ENCODE data around the gene AASDH. TPM values are rescaled to one million over a fixed set of nuclear protein-coding genes. Genes with fewer than 3 reads are reported as not detected.

The AASDH gene
- polyA plus RNA-seq, 2 of the 4 experiments (the other 2 are of a cell fraction) = 4.8 to 12.2 TPM

DNA sequence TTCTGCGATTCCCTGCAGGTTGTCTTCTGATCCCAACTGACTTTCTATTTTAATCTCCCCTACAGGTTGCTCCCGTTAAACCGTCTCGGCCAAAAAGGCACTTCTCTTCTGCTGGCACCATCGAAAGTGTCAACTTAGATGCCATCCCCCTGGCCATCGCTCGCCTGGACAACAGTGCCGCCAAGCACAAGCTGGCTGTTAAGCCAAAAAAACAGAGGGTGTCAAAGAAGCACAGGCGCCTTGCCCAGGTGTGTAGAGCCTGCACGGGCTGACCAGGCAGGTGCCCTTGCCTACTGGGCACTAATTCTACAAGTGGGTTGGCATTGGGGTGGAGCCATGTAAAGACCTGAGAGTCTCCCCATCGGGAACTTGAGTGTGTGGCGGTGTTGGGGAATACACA, 74.2 kb downstream of the AASDH start:
- Histone ChIP-seq H3K4me3 (no peak overlapping the region), H3K27ac (no peak overlapping the region), H3K4me1 (no peaks in the 10 kb centered on the region), H3K4me2 (no peak overlapping the region), H3K9me3 (no peaks in the 10 kb centered on the region)
- TF ChIP-seq, protein P1, sequence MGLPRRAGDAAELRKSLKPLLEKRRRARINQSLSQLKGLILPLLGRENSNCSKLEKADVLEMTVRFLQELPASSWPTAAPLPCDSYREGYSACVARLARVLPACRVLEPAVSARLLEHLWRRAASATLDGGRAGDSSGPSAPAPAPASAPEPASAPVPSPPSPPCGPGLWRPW (IDR thresholded peaks at IDR 0.05) = no peak
- no peak for TF ChIP-seq HOXB5 (CRISPR knock-in tag; IDR thresholded peaks at IDR 0.05)
- TF ChIP-seq, protein P2, sequence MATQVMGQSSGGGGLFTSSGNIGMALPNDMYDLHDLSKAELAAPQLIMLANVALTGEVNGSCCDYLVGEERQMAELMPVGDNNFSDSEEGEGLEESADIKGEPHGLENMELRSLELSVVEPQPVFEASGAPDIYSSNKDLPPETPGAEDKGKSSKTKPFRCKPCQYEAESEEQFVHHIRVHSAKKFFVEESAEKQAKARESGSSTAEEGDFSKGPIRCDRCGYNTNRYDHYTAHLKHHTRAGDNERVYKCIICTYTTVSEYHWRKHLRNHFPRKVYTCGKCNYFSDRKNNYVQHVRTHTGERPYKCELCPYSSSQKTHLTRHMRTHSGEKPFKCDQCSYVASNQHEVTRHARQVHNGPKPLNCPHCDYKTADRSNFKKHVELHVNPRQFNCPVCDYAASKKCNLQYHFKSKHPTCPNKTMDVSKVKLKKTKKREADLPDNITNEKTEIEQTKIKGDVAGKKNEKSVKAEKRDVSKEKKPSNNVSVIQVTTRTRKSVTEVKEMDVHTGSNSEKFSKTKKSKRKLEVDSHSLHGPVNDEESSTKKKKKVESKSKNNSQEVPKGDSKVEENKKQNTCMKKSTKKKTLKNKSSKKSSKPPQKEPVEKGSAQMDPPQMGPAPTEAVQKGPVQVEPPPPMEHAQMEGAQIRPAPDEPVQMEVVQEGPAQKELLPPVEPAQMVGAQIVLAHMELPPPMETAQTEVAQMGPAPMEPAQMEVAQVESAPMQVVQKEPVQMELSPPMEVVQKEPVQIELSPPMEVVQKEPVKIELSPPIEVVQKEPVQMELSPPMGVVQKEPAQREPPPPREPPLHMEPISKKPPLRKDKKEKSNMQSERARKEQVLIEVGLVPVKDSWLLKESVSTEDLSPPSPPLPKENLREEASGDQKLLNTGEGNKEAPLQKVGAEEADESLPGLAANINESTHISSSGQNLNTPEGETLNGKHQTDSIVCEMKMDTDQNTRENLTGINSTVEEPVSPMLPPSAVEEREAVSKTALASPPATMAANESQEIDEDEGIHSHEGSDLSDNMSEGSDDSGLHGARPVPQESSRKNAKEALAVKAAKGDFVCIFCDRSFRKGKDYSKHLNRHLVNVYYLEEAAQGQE (IDR thresholded peaks at IDR 0.05) = no peak
- no peak for TF ChIP-seq EP300 (IDR thresholded peaks at IDR 0.05)
- no peak for TF ChIP-seq SMC3 (IDR thresholded peaks at IDR 0.05)
- TF ChIP-seq NPAS2 (CRISPR knock-in tag; IDR thresholded peaks at IDR 0.05; ENCODE audit: borderline replicate concordance) = no peak
- no peak for TF ChIP-seq POLR2A (IDR thresholded peaks at IDR 0.05; ENCODE audit: low read length)
- no peak for TF ChIP-seq RCOR1 (IDR thresholded peaks at IDR 0.05; ENCODE audit: low read depth, low read length)
- no peak for TF ChIP-seq MAZ (IDR thresholded peaks at IDR 0.05; ENCODE audit: borderline replicate concordance, low read depth, low read length)
- TF ChIP-seq, protein P3, sequence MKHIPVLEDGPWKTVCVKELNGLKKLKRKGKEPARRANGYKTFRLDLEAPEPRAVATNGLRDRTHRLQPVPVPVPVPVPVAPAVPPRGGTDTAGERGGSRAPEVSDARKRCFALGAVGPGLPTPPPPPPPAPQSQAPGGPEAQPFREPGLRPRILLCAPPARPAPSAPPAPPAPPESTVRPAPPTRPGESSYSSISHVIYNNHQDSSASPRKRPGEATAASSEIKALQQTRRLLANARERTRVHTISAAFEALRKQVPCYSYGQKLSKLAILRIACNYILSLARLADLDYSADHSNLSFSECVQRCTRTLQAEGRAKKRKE (CRISPR knock-in tag; IDR thresholded peaks at IDR 0.05; ENCODE audit: low read depth) = no peak
- TF ChIP-seq NFE2L2 (conservative IDR thresholded peaks at IDR 0.05; ENCODE audit: low read length) = no peak
- no peak for TF ChIP-seq ZC3H11A (IDR thresholded peaks at IDR 0.05)
- ATAC-seq (no peak), FAIRE-seq (no peak), DNase-seq (ENCODE audit: low read depth in 1 of 2, low spot score in 1 of 2) (no peak)
- 86% methylated on average over 12 of the region's 12 CpGs for WGBS (ENCODE audit: missing lambda C conversion rate)
- ChIA-PET POLR2A (no interaction called here), CTCF (interaction anchor here (0.7 kb wide), 1 partner anchor 11 kb away, joined by 3 read pairs; no protein-coding TSS in a partner anchor)

DNA sequence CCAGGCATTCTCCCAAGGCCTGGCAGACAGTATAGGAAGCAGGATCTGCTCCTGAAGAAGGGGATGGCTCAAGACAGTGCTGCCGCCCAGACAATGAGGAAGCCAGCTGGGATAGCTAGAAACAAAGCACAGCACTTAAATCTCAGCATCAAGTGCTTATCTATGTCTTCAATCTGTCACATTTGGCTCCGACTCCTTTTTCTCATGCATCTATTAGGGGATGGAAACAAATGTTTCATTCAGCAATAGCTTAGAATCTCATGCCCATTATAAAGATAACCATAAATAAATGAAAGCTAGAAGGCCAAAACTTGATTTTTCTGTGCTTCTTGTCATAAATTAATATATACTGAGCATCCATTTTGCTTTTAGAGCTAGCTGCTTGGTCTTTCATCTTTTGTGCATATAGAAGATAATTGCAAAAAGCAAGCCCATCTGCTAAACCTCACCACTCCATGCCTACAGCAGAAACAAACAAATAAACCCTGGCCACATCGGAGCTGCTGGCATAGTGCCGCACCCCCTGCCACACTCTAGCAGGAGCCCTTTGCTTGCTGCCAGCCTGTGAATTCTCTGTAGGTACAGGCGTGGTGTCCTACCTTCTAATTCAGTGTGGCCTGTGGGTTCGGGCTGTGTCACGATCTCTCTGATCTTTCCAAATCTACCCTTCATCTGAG, 75.9 kb downstream of the AASDH start:
- Histone ChIP-seq H3K4me1 (no peaks in the 10 kb centered on the region), H3K27ac (no peak overlapping the region), H3K4me3 (no peak overlapping the region), H3K9me3 (no peaks in the 10 kb centered on the region), H3K4me2 (no peak overlapping the region)
- DNase-seq (ENCODE audit: low read depth in 1 of 2, low spot score in 1 of 2) (no peak), FAIRE-seq (no peak), ATAC-seq (no peak)
- CTCF ChIA-PET = interaction anchor here (2.0 kb wide), 1 partner anchor 11 kb away, joined by 7 read pairs; no protein-coding TSS in a partner anchor
- WGBS (ENCODE audit: missing lambda C conversion rate) = 84% methylated on average over 7 of the region's 7 CpGs
- TF ChIP-seq CBX2 (IDR thresholded peaks at IDR 0.05; ENCODE audit: borderline replicate concordance, low read depth) (no peak), ESRRA (IDR thresholded peaks at IDR 0.05; ENCODE audit: borderline replicate concordance, low read length) (no peak), KDM5A (IDR thresholded peaks at IDR 0.05) (no peak), PHF8 (IDR thresholded peaks at IDR 0.05; ENCODE audit: borderline replicate concordance, low read depth) (no peak), JUNB (IDR thresholded peaks at IDR 0.05) (no peak), RAD21 (conservative IDR thresholded peaks at IDR 0.05 in 1 of 2, IDR thresholded peaks at IDR 0.05 in 1 of 2) (no peak)
- TF ChIP-seq, protein P4, sequence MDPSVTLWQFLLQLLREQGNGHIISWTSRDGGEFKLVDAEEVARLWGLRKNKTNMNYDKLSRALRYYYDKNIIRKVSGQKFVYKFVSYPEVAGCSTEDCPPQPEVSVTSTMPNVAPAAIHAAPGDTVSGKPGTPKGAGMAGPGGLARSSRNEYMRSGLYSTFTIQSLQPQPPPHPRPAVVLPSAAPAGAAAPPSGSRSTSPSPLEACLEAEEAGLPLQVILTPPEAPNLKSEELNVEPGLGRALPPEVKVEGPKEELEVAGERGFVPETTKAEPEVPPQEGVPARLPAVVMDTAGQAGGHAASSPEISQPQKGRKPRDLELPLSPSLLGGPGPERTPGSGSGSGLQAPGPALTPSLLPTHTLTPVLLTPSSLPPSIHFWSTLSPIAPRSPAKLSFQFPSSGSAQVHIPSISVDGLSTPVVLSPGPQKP (IDR thresholded peaks at IDR 0.05; ENCODE audit: low read depth, low read length) = no peak
- TF ChIP-seq, protein P5, sequence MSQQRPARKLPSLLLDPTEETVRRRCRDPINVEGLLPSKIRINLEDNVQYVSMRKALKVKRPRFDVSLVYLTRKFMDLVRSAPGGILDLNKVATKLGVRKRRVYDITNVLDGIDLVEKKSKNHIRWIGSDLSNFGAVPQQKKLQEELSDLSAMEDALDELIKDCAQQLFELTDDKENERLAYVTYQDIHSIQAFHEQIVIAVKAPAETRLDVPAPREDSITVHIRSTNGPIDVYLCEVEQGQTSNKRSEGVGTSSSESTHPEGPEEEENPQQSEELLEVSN (IDR thresholded peaks at IDR 0.05; ENCODE audit: borderline replicate concordance, low read depth) = no peak
- POLR2A ChIA-PET = no interaction called here
